DOHH2 (cell line): ENCODE measurements around the gene GP1BB.

Source experiments
- H3F3A ChIP-seq: fragments of 200-600 bp; sonication (generic), shearing (Covaris generic); 2 replicates; pipeline ENCODE4 v1.6.0; 2016; ENCODE audit warnings: antibody characterized with exemption, mild to moderate bottlenecking; ENCODE audit not compliant: control insufficient read depth, insufficient read depth
- H3K27ac ChIP-seq: fragments of 200-600 bp; sonication (generic); 2 replicates; pipeline ENCODE4 v1.5.1; 2014; ENCODE audit warnings: low read depth, mild to moderate bottlenecking, low read length, moderate library complexity
- H3K27me3 ChIP-seq: fragments of 200-600 bp; sonication (generic); 2 replicates; pipeline ENCODE4 v1.6.1; 2014; ENCODE audit warnings: mild to moderate bottlenecking, low read length, mixed read lengths; ENCODE audit not compliant: control insufficient read depth
- H3K36me3 ChIP-seq: fragments of 200-600 bp; sonication (generic); 2 replicates; pipeline ENCODE4 v1.6.1; 2014; ENCODE audit warnings: mild to moderate bottlenecking, low read length, moderate library complexity, mixed read lengths; ENCODE audit not compliant: control insufficient read depth
- H3K4me1 ChIP-seq: fragments of 200-600 bp; sonication (generic); 2 replicates; pipeline ENCODE4 v1.6.1; 2014; ENCODE audit warnings: mild to moderate bottlenecking, low read length, mixed read lengths; ENCODE audit not compliant: control insufficient read depth
- H3K4me2 ChIP-seq: fragments of 200-600 bp; sonication (generic); 2 replicates; pipeline ENCODE4 v1.6.0; 2014; ENCODE audit warnings: mild to moderate bottlenecking, low read length, moderate library complexity
- H3K4me3 ChIP-seq: fragments of 200-600 bp; sonication (generic); 2 replicates; pipeline ENCODE4 v1.5.1; 2014; ENCODE audit warnings: mild to moderate bottlenecking, low read length, mixed read lengths
- H3K79me2 ChIP-seq: fragments of 200-600 bp; sonication (generic); 2 replicates; pipeline ENCODE4 v1.6.1; 2014; ENCODE audit warnings: mild to moderate bottlenecking, low read length, mixed read lengths; ENCODE audit not compliant: control insufficient read depth
- H3K9me2 ChIP-seq: fragments of 200-600 bp; sonication (generic); replicated peaks from 2 replicates; pipeline ENCODE4 v1.6.1; 2014; ENCODE audit warnings: mild to moderate bottlenecking, low read length, mixed read lengths; ENCODE audit not compliant: control insufficient read depth
- H3K9me3 ChIP-seq: fragments of 200-600 bp; sonication (generic); 2 replicates; pipeline ENCODE4 v1.6.1; 2014; ENCODE audit warnings: antibody characterized with exemption, low read length, mixed read lengths; ENCODE audit not compliant: control insufficient read depth, insufficient read depth
- H4K20me1 ChIP-seq: fragments of 200-600 bp; sonication (generic); 2 replicates; pipeline ENCODE4 v1.6.0; 2014; ENCODE audit warnings: low read depth, mild to moderate bottlenecking, antibody characterized with exemption, low read length, moderate library complexity; ENCODE audit not compliant: control insufficient read depth, insufficient read depth
- EZH2phosphoT487 ChIP-seq: fragments of 200-600 bp; sonication (generic); IDR thresholded peaks from 2 replicates; pipeline ENCODE4 v1.6.1; 2017; ENCODE audit warnings: borderline replicate concordance, mild to moderate bottlenecking, antibody characterized with exemption, low read length, moderate library complexity, mixed read lengths
- TF ChIP-seq, protein P1 (sequence below): fragments of 200-600 bp; sonication (generic); IDR thresholded peaks from one replicate; pipeline ENCODE4 v1.5.1; 2014; ENCODE audit warnings: antibody characterized with exemption, mild to moderate bottlenecking, low read depth, low read length; ENCODE audit not compliant: poor library complexity, severe bottlenecking

Gene GP1BB

DNA sequence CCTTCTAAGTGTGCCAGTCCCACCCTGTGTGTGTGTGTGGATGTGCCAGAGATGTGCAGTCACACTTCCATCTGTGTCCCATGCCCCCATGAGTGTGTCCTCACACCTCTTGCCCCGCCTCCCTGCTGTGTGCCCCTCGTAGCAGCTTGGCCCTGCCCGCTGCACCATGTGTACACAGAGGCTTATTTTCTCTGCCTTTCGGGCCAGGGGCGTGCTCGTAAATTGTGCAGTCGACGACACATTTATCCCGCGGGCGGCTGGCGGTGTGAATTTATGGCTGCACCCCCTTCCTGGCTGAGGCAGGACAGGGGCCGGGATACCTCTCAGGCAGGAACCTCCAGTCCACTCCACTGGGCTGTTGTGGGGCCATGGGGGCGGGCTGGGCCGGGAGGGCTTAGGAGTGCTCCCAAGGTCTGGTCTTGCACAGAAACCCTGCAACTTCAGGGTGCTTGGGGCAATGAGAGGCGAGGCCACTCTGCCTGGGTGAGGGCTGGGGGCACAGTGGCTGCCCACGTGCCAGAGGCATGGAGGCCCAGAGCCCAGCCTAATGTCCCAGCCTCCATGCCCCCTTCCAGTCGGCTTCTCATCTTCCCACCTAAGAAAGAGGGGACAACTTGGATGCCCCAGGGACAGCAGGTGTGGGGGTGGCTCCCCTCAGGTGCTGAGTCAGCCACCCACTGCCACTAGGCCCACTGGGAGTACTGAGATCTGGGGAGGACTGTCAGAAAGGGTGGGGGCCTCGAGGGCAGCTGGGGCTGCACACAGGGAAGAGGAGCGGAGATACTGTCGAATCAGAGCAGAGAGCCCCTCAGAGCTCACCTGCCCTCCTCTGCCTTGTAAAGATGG lies 12.5 kb downstream of the GP1BB start:
- peaks cover 3% of the 10 kb centered on the region for H3K4me1 ChIP-seq
- peaks cover 4% of the 10 kb centered on the region; the same call in 1 of the 2 replicates for H3K27me3 ChIP-seq
- H3F3A ChIP-seq: no peaks in the 10 kb centered on the region
- no peaks in the 10 kb centered on the region for H3K9me3 ChIP-seq
- H3K27ac ChIP-seq: no peak overlapping the region
- TF ChIP-seq, protein P1, sequence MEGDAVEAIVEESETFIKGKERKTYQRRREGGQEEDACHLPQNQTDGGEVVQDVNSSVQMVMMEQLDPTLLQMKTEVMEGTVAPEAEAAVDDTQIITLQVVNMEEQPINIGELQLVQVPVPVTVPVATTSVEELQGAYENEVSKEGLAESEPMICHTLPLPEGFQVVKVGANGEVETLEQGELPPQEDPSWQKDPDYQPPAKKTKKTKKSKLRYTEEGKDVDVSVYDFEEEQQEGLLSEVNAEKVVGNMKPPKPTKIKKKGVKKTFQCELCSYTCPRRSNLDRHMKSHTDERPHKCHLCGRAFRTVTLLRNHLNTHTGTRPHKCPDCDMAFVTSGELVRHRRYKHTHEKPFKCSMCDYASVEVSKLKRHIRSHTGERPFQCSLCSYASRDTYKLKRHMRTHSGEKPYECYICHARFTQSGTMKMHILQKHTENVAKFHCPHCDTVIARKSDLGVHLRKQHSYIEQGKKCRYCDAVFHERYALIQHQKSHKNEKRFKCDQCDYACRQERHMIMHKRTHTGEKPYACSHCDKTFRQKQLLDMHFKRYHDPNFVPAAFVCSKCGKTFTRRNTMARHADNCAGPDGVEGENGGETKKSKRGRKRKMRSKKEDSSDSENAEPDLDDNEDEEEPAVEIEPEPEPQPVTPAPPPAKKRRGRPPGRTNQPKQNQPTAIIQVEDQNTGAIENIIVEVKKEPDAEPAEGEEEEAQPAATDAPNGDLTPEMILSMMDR: no peak
- TF ChIP-seq EZH2phosphoT487: no peak
- H3K9me2 ChIP-seq: no peaks in the 10 kb centered on the region
- H3K79me2 ChIP-seq: no peaks in the 10 kb centered on the region
- H3K4me3 ChIP-seq: no peak overlapping the region
- no peaks in the 10 kb centered on the region for H4K20me1 ChIP-seq
- no peaks in the 10 kb centered on the region for H3K36me3 ChIP-seq
- H3K4me2 ChIP-seq: no peak overlapping the region

DNA sequence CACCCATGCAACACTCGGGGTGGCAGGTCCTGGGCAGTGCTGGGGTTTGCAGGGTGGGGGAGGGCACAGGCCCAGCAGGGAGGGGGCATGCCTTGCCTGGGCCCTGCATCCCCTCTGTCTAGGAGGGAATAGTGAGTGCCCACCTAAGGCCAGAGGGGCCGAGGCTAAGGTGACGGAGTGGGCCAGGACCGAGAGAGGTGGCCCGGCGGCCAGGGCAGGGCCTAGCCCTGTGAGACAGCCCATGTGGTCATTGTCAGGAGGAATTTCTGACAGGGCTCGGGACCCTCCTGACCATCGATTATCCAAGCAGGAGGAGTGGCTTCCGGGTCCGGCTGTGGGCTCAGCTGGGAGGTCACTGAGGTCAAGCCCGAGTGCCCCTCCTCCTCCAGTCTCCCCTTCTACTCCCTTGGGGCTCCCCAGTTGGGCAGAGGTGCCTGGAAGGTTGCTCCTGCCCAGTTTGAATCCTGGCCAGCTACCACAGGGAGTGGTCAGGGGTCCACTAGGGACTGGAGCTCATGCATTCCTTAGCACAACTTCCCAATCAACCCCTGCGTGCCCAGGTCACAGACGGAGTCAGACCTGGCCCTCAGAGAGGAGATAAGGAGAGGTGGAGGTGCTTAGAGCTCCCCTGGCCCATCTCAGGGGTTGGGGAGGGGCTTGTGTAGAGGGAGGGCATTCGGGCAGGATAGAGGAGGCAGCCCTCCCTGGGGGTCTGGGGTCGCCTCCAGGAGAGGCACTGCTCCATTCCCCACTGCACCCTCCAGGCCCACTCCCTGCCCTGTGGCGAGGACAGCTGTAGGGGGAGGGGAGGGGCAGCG lies 14.7 kb downstream of the GP1BB start:
- Histone ChIP-seq H3K4me1 (no peaks in the 10 kb centered on the region), H3K4me2 (no peak overlapping the region), H3F3A (no peaks in the 10 kb centered on the region), H3K36me3 (no peaks in the 10 kb centered on the region), H3K27me3 (peaks cover 4% of the 10 kb centered on the region; the same call in 1 of the 2 replicates), H3K4me3 (no peak overlapping the region), H3K9me3 (no peaks in the 10 kb centered on the region), H3K27ac (no peak overlapping the region), H3K79me2 (no peaks in the 10 kb centered on the region), H4K20me1 (no peaks in the 10 kb centered on the region), H3K9me2 (no peaks in the 10 kb centered on the region)
- no peak for TF ChIP-seq EZH2phosphoT487

DNA sequence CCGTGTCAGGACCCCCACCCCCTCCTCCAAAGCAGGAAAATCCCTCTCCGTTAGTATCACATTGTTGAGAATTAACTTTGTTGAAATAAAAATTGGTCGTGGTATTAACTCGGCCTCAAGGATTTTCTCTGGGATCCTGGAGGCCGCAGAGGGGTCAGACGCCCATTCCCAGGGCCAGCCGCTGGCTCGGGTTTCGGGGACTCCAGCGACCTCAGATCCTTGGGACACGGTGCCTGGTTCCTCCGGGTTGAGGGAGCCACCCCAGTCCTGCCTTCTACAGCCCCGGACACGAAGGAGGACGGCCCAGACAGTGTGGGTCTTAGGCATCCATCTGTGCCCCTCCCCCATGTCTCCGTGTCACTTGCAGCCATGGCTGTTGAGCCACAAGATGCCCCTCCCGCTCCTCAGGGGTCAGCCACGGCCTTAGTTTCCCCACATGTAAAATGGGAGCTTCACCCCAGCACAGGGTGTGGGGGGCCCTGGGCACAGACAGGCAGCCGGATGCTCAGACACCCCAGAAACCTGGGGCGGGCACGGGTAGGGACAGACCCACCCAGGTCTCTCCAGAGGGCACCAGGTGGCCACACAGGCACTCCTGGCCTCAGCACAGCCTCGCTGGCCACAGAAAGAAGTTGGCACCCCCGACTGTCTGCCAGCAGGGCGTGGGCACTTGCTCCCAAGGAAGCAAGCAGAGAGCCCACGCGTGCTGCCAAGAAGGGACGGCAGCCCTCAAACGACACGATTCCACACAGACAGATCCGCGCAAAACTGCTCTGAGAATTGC lies 15.5 kb downstream of the GP1BB start:
- Histone ChIP-seq H3K27me3 (peaks cover 4% of the 10 kb centered on the region; the same call in 1 of the 2 replicates), H3K4me1 (no peaks in the 10 kb centered on the region), H3K9me2 (no peaks in the 10 kb centered on the region), H3K4me3 (no peak overlapping the region), H3F3A (no peaks in the 10 kb centered on the region), H3K79me2 (no peaks in the 10 kb centered on the region), H4K20me1 (no peaks in the 10 kb centered on the region; the same call in 1 of the 2 replicates), H3K4me2 (no peak overlapping the region), H3K36me3 (no peaks in the 10 kb centered on the region), H3K9me3 (no peaks in the 10 kb centered on the region), H3K27ac (no peak overlapping the region)
- TF ChIP-seq, protein P1: no peak
- no peak for TF ChIP-seq EZH2phosphoT487
